HG03558 (cell line): ENCODE measurements around the gene PPP1R9A.

ENCODE experiments used
- ATAC-seq: cut with Tn5 transposase; IDR thresholded peaks from one replicate; pipeline ENCODE4 v1.9.1; 2021; ENCODE audit warnings: moderate number of reproducible peaks; ENCODE audit not compliant: unreplicated experiment; ENCODE audit errors: extremely low read depth

Gene PPP1R9A

DNA sequence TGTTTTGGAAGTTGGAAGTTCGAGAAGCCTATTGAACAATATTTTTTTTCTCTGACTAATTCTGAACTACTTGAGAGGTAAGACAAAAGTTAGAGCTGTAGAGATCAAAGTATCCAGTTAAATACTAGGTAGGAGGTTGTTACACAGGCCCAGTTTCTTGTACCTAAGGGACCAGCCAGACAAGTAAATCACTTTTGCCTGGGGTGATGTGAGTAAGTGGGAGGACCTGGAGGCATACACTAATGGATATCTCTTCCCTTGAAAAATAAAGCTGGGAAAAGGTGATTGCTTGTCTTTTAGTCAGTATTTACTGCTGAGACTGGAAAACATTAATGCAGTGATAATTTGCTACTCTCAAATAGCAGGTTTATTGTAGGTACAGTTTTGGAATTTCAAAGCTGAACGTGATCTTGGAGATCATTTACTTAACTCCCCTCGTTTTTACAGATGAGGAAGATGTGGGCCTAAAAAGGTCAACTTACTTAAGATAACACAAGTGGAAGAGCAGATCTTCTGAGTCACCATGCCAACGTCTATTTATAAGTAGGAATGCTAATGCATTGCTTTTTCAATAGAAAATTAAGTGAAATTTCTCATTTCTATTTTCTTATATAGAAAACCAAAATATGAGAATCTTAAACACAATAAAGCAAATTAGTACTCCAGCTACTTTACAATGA is 181.3 kb downstream of the PPP1R9A start:
- no peak for ATAC-seq

DNA sequence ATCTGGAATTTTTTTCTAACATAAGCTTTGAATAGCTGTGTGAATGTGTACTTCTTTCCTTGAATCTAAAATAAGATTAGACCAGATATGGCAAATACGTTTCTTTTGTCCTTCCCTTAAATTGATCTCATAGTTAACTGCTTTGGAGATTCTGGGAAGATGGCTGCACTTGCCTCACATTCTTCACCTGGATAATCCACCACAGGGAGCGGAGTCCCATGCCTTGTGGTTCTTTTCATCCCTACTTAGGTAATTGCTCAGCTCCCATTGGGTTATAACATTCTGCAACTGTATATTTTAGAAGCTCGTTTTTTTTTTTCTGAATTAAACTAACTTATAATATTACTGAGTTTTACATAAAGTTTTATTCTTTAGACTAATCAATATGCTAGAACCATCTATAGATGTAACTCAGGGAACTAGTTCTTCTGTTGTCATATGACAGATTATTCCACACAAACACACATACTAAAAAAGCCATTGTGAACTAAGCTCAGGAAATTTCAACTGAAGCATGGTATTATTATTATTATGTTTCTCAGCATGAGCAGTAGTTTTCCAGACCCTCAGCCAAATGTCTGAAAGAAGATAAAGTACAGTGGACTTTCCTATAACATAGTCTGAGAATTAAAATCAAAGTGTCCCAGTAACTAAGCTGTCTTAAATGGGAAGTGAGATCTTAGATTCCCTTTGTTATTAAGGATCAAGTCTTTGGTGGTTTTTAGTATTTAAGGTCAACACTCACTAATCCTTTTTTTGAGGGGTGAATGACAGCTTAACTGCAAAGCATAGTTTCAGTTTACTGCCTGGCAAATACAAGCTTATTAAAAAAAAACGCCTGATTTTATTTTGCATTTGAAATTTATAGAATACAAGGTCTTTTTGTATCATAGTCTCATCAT is 182.3 kb downstream of the PPP1R9A start:
- no peak for ATAC-seq

DNA sequence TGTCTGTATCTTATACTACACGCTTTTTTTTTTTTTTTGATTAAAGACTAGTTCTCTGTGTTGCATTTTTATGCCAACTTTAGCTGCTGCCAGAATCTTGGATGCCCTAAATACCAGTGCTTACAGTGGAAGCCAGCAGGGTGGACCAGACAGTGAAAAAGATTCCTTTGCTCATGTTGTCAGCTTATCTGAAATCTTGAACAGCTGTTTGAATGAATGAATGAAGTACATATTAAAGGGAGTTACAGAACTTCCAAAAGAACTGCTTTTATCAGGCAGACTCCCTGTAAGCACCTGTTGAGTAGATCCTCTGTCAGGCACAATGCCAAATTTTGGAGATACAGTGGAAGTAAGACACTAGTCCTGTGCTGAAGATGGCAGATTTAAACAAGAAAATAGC is 184.9 kb downstream of the PPP1R9A start:
- ATAC-seq: no peak

DNA sequence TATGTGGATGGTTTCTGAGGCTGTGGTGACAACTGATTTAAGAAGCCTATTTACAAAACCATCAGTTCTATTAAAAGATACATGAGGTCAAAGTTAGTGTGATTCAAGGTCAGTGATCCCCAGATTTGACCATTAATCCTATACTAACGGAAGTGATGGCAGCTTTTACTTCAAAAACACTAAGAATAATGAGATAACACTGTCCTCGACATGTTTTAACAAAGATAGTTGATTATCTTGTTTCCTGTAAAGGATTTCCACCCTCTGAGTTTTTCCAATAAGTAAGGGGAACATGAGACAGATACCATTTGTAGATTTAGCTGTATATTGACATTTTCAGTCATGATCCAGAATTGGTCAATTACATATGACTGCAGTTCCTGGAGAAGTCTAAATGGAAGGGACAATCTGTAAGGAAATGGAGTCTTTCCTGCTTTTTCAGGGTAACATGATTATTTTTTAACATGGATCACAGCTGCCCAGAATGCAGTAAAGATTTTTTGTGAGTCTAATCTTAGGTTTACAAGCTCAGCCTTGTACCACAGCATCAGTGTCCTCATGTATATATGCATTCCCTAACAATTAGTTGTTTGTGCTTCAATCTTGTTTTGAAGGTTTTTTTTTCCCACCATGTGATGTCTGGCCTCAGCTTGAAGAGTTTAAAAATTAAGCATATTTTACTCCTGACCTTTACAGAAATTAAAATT is 188.0 kb downstream of the PPP1R9A start:
- no peak for ATAC-seq

DNA sequence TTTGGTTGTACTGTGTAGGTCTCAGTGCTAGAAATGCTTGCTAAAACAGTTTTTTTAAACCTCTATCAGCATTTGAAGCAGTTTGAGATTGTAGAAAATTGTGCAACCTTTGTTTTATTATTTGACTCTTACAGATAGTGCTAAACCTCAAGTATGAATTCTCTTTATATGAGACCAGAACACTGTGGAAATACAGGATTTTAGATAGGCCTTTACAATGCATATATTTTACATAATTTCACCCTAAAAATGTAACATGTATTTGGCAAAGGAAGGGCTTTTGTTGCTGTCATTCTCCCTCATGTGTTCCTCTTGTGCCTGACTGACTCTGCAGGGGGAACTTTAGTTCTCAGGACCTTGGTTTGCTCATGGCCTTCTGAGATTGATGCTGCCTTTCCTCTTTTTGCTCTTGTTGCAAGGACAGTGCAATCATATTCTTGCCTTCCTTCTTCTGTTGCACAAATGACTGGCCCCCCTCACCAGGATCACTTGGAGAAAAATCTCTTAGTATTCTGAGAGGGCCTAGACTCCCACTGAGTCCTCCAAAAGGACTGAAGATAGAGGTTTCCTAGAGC is 188.7 kb downstream of the PPP1R9A start:
- no peak for ATAC-seq

DNA sequence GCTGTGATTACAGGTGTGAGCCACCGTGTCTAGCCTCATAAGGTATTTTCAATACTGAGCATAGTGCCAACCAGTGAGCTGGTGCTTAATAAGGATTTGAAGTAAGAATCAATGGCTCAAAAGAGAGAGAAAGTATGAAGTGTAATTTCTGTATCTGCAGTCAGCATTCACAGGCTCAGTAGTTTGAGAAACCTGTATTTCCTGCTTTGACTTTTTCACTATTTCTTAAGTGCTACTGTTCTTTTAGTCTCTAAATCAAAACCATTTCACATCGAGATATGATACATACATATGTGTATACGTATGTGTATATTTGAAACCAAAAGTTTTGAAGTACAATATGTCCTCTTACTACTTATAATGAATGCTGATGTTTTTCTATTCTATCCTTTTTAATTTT is 189.9 kb downstream of the PPP1R9A start:
- ATAC-seq: no peak

DNA sequence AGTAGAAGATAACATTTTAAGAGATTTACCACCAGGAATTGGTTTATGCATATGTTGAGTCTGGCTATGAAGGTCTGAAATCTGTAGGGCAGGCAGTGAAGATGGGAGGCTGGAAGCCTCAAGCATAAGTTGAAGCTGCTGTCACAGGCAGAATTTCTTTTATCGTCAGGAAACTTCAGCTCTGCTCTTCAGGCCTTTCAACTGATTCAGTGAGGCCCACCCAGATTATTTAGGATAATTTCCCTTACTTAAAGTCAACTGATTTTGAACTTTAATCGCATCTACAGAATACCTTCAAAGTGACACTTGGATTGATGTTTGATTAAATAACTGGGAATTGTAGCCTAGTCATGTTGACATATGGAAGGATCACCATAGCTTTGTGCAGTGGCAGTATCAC is 190.5 kb downstream of the PPP1R9A start:
- ATAC-seq: no peak

DNA sequence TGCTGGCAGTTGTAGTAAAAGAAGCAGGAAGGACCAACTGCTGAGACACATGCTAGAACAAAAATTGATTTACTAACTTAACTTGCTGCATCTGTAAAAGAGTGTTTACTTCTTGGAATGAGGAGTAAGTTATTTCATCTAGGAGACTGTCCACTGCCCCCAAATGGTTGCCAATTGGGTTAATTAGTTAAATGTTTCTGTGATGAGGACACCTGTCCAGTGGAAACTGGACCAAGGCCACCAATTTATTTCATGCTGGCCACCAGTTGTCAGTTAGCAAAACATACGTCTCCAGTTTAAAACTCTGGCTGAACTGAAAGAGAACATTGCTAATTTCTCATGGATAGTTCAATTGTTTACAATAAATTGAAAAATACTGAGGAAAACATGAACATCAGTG is 191.7 kb downstream of the PPP1R9A start:
- no peak for ATAC-seq

DNA sequence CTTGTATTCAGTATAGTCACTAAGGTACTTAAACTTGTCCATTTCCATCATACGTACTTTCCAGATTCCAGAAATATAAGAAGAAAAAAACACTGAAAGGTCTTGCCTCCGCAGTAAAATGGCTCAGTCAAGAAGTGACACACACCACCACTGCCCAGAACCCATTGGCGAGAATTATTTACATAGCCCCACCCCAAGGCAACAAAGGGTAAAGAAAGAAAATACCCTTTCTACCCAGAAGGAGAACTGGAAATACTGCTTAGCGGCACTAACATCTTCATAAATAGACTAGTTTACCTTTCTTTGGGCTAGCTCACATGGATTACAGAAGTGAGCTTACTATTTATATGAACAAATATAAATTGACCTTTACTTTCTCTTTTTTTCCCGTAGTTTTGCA is 194.0 kb downstream of the PPP1R9A start:
- no peak for ATAC-seq

DNA sequence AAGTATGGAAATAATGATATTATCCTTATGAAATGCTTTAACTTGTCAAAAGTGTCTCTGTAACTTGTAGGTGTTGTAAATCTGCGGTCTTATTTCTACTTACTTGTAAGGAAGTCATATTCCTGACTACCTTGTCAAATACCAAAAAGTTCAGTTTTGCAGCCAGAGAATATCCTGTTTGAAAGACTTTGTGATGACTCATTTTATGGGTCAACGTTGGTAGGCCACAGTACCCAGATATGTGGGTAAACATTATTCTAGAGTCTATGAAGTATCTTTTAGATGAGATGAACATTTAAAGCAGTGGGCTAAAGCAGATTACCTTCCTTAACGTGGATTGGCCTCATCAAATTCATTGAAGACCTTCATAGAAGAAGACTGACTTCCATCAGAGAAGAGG is 195.3 kb downstream of the PPP1R9A start:
- no peak for ATAC-seq

DNA sequence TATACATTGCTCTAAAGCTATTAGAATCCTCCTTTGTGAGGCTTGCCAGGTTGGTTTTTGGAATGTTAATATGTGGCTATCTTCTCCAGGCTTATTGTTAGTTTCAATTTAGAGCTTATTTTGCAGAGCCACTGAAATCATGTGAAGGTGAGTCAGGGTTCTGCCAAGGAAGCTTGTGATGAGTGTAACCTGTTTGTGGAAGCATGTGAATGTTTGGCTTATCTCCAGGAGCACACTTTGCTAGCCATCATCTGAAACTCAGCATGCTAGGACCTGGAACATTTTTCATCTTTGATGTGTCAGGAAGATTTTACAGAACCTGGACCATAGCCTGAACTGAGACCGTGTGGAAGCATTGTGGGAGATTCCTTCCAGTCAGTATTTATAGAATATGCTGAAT is 197.3 kb downstream of the PPP1R9A start:
- no peak for ATAC-seq

DNA sequence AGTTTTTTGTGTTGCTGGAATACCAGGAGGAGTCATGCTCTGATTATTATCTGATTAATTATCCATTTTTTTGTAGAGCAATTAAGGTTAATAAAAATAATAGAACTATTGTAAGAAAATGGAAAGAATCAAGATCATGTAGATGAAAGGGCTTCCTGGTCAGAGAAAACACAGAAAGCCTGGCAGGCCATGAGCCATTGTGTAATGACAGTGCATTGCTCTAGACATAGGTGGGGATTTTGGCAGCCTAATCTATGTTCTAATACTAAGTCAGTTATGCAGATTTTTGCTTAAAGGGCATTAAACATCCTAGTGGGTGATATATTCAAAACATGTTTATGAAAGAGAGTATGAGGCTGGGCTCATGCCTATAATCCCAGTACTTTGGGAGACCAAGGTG is 198.2 kb downstream of the PPP1R9A start:
- ATAC-seq: no peak

DNA sequence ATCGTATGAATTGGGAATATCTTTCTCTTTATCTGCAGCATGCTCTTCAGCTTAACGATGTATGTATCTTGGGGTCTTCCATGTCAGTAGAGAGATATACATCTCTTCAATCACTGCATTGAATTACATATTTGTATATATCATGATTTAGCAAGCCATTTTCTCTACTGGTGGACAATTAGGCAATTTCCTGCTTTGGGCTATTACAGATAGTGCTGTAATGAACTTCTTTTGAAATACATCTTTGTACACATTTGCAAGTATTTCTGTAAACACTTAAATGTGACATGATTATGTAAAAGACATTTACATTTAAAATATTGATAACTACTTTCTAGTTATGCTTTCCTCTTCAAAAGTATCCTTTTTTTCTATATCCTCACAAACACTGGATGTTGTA is 199.0 kb downstream of the PPP1R9A start:
- ATAC-seq: no peak

DNA sequence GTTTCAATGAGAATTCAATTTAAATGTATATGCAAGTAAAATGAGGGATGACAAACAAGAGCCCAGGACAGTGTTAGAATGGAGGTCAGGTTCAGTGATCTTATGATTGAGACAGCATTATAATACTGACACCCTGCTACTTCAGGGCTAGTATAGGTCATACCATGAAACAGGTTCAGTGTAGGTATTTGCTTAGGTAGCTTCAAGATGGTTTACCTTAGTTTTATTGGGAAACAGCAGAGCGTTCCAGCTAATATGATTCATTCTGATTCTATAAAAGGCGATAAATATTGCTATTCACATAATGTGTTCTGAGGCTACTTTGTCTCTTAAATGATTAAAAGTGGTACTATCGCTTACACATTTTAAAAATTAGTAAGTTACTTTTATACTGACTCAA is 203.3 kb downstream of the PPP1R9A start:
- no peak for ATAC-seq

DNA sequence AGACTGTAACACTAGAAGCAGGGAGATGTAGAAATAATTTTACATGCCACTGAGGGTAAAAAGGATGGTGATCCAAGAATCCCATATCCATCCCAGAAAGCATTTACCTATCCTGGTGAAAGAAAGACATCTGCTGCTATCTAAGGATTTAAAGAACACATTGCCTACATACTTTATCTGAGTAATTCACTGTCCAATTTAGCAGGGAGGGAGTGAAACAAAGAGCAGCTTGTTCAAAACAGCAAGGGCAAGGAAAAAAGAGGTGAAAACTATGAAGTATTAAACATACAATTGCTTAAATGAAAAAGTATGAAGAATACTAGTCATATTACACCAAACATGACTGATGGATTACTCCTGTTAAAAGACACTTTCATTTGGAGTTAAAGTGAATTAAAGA is 206.2 kb downstream of the PPP1R9A start:
- no peak for ATAC-seq

DNA sequence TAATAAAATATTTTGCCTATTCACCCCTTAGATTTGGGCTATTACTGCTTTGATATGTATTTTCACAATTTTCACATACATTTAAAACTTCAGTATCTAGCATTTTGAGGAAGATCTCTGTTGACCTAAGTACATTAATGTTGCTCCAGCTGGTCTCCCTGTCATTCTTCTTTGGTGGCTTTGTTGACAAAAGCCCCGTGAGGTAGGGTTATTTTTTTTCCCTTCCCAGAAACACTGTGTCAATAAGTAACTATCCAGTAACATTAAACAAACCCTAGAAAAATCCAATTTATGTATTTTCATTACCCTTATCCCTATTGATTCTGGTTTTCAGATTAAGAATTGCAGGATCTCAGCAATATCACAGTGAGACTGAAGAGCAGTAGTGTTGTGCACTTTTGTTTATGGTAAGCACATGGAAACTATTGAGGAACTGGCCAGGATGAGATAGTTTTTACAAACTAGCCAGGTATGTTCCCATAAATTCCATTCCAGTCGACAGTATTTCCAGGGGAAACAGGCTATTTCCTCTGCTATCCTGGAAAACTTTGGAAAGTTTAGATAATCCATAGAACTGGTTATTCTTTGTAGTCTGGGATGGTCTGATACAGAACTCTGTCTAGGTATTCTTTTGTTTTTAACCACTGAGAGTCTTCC is 218.8 kb downstream of the PPP1R9A start:
- ATAC-seq: no peak

DNA sequence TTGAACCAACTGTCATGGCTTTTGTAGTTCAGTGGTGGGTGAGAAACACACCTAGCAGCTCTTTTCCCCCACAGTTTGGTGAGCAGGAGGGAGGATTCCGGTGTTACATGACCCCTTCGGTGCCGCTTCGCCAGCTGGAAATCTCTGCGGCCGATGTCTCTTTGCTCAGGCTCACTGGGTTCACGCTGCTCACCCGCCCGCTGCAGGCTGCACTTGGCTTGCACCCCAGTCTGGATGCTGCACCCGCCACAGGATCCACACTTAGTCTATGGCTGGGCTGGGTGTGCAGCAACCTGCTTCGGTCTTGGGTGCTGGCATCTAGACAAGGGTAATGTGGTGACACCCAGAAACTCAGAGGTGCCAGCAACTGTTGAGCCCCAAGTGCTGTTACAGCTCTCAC is 225.1 kb downstream of the PPP1R9A start:
- ATAC-seq: no peak

DNA sequence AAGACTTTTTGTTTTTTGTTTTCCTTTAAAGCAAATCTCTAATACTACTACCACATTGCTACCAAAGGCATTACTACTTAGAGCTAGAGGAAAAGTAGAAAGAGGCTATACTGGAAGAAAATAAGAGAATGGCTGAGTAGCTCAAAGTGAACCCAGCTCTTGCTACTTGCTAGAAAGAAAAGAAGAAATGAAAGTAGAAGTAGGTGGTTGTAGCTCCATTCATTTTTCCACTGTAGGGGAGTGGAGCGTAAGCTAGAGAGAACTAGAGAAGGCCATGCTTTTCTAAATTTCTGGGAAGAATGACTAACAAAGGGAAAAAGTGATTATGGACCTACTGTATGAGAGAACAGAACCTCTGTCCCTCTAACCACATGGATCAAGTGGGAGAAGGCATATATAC is 232.5 kb downstream of the PPP1R9A start:
- ATAC-seq: no peak

DNA sequence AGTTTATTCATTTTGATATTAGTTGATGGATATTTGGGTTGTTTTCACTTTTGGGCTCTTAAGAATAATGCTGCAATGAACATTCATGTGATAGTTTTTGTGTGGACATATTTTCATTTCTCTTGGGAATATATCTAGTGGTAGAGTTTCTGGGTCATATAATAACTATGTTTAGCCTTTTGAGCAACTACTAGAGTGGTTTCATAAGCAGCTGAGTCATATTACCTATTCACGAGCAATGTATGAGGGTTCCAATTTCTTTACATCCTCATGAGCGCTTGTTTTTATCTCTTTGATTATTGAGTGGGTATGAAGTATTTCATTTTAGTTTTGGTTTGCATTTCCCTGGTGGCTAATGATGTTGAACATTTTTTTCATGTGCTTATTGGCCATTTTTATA is 234.4 kb downstream of the PPP1R9A start:
- ATAC-seq: no peak

DNA sequence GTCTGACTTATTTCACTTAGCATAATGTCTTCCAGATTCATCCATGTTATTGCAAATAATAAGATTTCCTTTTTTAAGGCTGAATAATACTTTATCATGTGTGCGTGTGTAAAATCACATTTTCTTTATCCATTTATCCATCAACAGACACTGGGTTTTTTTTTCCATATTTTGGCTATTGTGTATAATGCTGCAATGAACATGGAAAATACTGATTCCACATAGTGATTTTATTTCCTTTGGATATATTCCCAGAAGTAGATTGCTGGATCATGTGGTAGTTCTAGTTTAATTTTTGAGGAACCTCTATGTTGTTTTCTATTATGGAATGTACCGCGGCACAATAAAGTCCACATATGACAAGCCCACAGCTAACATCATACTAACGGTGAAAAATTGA is 236.9 kb downstream of the PPP1R9A start:
- no peak for ATAC-seq
